HG03520 (cell line): ENCODE measurements around the gene VSIG1.

Experiments
- ATAC-seq: cut with Tn5 transposase; IDR thresholded peaks from one replicate; pipeline ENCODE4 v1.9.1; 2021; ENCODE audit warnings: mild to moderate bottlenecking, moderate library complexity; ENCODE audit not compliant: unreplicated experiment

The VSIG1 gene

GRCh38 chrX:108064001-108064400 is 19.1 kb downstream of the VSIG1 start:
- ATAC-seq = peak; percentile 26

GRCh38 chrX:108064613-108065012 is 19.7 kb downstream of the VSIG1 start:
- peak; percentile 59 for ATAC-seq

DNA sequence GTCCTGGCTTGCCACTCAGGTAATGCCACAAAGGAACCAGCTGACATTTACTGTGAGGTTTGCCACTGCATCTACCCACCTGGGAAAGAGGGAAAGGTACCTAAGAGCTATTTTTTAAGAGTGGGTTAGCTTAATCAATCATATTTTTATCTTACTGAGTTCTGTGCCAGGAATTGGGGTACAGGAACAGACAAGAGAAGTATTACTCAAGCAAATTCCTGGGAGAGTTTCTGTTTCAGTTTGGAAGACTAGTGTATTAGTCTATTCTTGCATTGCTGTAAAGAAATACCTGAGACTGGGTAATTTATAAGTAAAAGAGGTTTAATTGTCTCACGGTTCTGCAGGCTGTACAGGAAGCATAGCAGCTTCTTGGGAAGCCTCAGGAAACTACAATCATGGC is 23.3 kb downstream of the VSIG1 start:
- no peak for ATAC-seq

- no peak for ATAC-seq
These were observed 26.0 kb downstream of the VSIG1 start for GRCh38 chrX:108070891-108071290.

DNA sequence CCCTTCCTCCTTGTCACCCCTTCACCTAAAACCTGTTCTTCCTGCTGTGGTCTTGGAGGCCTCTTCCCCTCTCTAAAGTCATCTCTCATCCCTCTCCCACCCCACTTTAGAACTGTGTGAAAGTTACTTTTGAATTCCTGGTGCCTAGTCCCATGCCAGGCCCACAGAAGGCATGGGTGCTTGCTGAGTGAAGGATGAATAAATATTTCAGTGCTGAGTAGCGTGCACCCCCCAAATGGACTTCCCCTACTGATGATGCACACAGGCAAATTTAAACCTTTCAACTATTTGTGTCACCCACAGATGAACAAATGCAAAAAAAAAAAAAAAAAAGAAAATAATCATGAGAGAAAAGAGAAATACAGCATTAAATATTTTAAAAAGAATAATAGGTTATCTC is 26.7 kb downstream of the VSIG1 start:
- ATAC-seq = no peak

GRCh38 chrX:108072746-108073145 is 27.9 kb downstream of the VSIG1 start:
- ATAC-seq = no peak

GRCh38 chrX:108081110-108081509 is 36.2 kb downstream of the VSIG1 start:
- no peak for ATAC-seq

- ATAC-seq = no peak
These were observed 42.9 kb downstream of the VSIG1 start for GRCh38 chrX:108087792-108088191.

DNA sequence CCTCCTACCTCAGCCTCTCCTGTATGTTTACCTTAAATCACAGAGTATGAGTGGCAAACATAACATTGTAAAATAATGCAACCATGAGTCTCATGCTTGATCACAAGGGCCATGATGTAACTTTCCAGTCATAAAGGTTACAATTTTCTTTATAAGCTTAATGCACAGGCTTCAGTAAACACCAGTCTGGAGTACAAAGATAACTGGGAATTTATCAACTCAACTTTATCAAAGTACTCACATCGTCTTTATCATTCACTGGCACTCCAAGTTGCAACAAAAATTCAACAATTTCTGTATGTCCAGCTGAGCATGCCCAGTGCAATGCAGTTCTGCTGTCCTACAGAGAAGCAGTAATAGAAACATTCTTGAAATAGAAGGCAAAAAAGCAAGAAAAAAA is 43.6 kb downstream of the VSIG1 start:
- ATAC-seq = no peak

- ATAC-seq = no peak
These were observed 45.8 kb downstream of the VSIG1 start for GRCh38 chrX:108090491-108091263.

- ATAC-seq = peak; percentile 95
These were observed 46.5 kb downstream of the VSIG1 start, which contains the start of the genes ATG4A and PSMD10 for GRCh38 chrX:108091264-108091877. Gene ATG4A (plus strand): TSS chrX:108091778. CDS start chrX:108091827, 49 bp downstream. Gene PSMD10 (minus strand): TSS chrX:108091542. CDS start chrX:108091520, 22 bp downstream.

DNA sequence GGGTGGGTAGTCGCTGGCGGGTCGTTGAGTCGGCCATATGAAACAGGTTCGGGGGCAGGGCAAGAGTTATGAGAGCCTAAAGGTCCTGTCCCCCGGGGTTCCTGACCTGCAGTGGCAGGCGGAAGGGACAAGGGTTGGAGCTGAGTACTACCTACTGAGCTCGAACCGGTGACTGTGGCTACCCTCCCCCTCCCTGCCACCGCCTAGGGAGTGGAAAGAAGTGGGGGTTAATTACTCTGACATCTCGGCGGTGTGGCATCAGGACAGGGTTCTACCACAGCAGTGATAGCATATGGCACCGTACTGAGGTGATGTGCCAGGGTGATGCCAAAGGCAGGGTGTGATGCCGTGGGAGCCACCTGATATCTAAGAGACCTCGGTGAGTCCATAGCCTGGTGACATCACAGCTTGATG is 47.0 kb downstream of the VSIG1 start:
- ATAC-seq = peak; percentile 30

DNA sequence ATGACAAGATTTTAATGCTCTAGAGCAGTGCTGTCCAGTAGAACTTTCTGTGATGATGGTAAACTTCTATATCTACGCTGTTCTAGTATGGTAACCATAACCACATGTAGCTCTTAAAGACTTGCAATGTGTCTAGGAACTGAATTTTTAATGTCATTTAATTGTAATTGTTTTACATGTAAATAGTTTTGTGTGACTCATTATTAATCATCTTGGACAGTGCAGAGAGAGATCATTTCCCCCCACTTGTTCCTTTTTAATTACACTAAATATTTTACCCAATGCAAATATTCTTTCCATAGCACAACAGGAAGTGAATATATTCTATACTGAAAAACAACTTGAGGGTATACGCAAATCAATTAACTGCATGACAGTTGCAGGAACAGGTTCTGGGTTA is 52.5 kb downstream of the VSIG1 start:
- no peak for ATAC-seq

DNA sequence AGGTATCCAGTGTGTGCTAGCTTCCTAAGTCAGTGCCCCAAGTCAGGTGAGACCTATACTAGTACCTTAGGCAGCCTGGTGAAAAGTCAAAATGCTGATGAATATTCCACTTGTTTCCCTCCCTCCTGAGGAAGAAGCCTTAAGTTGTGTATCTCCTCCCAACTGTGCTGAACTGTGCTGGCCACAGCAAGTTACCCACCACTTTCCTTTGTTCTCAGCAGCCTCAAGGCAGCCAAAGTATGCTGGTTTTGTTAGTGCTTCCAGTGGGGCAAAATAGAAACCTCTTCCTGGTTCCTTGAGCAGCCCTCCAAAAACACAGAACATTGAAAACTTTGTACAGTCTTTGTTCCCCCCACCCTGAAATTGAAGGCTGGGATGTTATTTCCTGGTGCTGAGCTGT is 60.6 kb downstream of the VSIG1 start:
- no peak for ATAC-seq

DNA sequence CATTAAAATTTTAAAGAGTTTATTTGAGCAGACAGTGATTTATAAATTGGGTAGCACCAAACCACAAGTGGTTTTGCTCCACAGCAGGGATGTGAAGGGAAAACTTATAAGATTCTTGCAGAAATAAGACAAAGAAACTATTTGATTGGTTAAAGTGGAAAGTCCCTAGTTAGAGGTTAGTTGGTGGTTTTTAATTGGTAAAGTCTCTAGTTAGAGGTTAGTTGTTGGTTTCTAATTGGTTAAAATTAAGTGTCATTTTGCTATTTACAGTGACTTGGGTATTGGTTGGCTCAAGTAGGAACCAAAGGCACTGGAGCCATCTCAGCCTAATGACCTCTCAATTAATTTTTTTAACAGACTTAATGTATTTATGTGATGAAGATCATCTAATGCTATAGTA is 69.7 kb downstream of the VSIG1 start:
- no peak for ATAC-seq

DNA sequence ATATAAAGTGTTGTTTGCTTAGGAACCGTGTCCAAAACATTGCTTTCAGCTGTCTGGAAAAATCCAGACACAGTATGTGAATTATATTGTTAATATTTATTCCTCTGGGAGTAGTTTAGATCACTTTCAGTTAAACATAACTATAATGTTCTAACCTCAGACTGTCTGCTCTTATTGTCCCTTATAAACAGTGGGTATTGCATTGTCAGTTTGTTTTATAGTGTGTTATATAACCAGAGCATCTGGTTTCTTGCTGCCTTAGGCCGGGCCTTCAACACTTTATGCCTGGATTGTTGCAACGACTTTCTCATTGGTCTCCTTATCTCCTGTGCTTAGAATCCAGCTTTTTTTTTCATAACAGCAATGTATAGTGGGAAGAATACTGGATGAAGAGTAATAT is 73.1 kb downstream of the VSIG1 start:
- ATAC-seq = no peak

DNA sequence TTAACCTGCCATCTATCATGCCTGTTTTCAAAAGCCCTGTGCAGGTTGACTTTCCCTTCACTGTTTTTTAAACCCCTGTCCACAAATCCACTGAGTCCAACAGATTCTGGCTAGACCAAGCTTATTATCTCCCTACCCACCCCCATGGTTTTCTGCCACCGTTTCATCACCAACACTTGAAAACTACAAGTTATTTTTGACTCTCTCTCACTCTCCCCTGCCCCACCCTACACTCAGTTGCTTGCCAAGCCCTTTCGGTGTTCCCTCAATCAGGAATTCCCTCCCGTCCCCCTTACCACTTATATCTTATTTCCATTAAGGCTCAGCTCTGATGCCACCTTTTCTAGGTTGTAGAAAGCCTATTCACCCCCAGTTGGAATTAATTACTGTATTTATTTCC is 76.4 kb downstream of the VSIG1 start:
- no peak for ATAC-seq

DNA sequence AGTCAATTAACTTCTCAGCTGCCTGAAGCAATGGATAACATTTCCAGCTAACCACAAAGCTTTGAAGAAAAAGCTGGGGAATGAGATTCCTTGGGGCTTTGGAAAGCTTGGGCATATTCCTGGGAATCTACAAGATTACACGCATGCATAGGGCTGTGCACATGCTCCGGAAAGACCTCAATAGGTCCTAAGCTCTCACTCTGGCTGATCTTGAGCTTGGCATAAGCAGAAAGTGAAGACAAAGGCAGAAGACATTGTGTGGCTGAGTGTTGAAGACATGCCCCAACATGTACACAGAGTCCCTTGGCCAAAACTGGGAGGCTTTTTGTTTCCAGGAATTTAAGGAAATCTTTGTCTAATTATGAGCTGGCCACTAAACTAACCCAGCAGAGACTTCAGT is 77.9 kb downstream of the VSIG1 start:
- ATAC-seq = no peak

DNA sequence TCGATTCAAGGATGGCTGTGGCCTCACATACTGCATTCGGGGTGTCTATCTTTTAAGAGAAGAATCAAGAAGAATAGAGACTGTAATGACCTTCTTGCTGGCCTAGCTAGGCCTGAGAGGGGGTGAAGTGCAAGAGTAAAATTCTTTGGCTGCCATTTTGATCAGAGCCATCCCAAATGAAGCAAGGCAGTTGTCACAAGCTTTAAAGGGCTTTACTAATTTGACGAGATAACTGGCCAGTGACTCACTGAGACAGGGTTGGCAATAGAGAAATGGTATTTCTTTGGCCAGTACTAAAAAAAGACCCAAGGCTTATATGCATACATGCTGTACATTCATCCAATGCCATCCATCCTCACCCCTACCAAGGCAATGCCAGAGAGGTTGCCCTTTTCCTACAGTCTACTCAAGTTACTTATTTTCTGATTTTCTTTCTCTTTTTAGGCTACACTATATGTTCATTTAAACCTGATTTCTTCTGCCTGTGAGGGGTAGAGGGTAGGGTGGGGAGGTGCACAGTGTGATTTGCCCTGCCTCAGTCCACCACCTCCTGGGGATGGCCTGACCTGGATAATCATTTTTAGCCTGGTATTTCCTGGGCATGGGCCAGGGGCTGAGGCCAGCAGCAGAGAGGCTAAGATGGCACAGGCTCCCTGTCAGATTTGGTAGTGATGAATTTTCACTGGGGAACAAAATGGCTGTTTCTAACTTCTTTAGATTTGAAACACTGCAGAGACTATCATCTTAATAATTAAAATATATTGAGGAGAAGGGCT is 78.9 kb downstream of the VSIG1 start:
- no peak for ATAC-seq

DNA sequence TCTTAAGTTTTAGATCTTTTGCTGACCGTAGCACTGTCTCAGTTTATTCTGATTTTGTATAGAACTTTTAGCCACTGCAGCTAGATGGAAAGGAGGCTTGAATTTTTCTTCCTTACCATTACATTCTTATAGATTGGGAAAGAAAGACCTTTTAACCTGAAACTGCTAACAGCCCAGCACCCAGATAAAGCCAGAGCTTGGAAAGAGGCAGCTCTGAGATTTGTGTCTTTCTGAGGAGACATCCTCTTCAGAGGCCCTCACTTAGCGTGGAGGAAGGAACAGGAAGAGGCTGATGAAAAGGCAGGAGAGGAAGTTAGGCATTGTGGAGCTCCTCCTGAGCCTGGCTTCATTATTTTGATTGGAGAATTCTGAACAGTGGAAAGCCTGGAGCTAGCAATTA is 81.8 kb downstream of the VSIG1 start:
- no peak for ATAC-seq

DNA sequence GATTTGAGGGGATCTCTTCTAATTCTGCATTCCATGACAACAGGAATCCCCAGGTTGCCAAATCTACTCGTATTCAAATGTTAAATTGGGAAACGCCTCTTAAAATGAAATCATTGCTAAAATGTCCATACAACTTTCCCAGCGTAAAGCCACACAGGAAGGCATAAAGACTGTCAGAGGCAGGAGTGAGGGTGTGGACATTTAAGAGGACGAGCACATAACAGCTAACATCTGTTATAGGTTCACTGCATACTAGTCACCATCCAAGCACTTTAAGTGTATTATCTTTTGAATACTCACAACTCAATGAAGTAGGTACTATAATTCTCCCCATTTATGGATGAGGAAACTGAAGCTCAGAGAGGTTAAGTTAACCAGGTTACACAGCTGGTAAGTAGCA is 82.3 kb downstream of the VSIG1 start:
- no peak for ATAC-seq
